HG03025 (cell line): ENCODE data around the gene SLC8A1.
A peak's percentile ranks its signal among the peaks of the same experiment; 100 is the strongest.

ENCODE experiments used
- ATAC-seq: cut with Tn5 transposase; IDR thresholded peaks from one replicate; pipeline ENCODE4 v1.9.1; 2021; ENCODE audit warnings: mild to moderate bottlenecking, moderate library complexity; ENCODE audit not compliant: unreplicated experiment, low FRiP score

The SLC8A1 gene

GRCh38 chr2:40284797-40285196 is 167.1 kb downstream of the SLC8A1 start:
- ATAC-seq: no peak

- ATAC-seq: no peak
These were observed 168.6 kb downstream of the SLC8A1 start for GRCh38 chr2:40283111-40283909.

GRCh38 chr2:40282428-40282827 is 169.5 kb downstream of the SLC8A1 start:
- ATAC-seq: peak; percentile 42

- ATAC-seq: peak; percentile 61
These were observed 170.6 kb downstream of the SLC8A1 start for GRCh38 chr2:40281021-40281940.

- no peak for ATAC-seq
These were observed 172.4 kb downstream of the SLC8A1 start for GRCh38 chr2:40279482-40279881.

- no peak for ATAC-seq
These were observed 172.9 kb downstream of the SLC8A1 start for GRCh38 chr2:40279001-40279400.

- ATAC-seq: no peak
These were observed 175.8 kb downstream of the SLC8A1 start for GRCh38 chr2:40276076-40276475.

GRCh38 chr2:40274270-40274669 is 177.6 kb downstream of the SLC8A1 start:
- ATAC-seq: no peak

GRCh38 chr2:40273734-40274182 is 178.1 kb downstream of the SLC8A1 start:
- ATAC-seq: no peak

- no peak for ATAC-seq
These were observed 180.8 kb downstream of the SLC8A1 start for GRCh38 chr2:40271094-40271493.

GRCh38 chr2:40270372-40270771 is 181.5 kb downstream of the SLC8A1 start:
- no peak for ATAC-seq

GRCh38 chr2:40268566-40268965 is 183.3 kb downstream of the SLC8A1 start:
- no peak for ATAC-seq

GRCh38 chr2:40266201-40266600 is 185.7 kb downstream of the SLC8A1 start:
- no peak for ATAC-seq

- ATAC-seq: no peak
These were observed 186.3 kb downstream of the SLC8A1 start for GRCh38 chr2:40265602-40266001.

- ATAC-seq: no peak
These were observed 190.8 kb downstream of the SLC8A1 start for GRCh38 chr2:40261042-40261441.

GRCh38 chr2:40260437-40260836 is 191.5 kb downstream of the SLC8A1 start:
- ATAC-seq: no peak

GRCh38 chr2:40259900-40260299 is 192.0 kb downstream of the SLC8A1 start:
- ATAC-seq: no peak

GRCh38 chr2:40258135-40258457 is 193.8 kb downstream of the SLC8A1 start:
- no peak for ATAC-seq

GRCh38 chr2:40257340-40258134 is 194.4 kb downstream of the SLC8A1 start:
- ATAC-seq: no peak

- no peak for ATAC-seq
These were observed 195.2 kb downstream of the SLC8A1 start for GRCh38 chr2:40256649-40257048.

- no peak for ATAC-seq
These were observed 195.9 kb downstream of the SLC8A1 start for GRCh38 chr2:40256008-40256407.
